Stimulated activated CD8-positive, alpha-beta memory T cell treated with anti-CD3 and anti-CD28 coated beads, Interleukin-15, amount 100 ng/mL, for 1 hour (primary cell): Measurements from ENCODE around the gene MRPL9.

ENCODE experiments used
- DNase-seq: peaks from one replicate; pipeline ENCODE4 v3.0.0-alpha.2; 2020; ENCODE audit warnings: low read depth

The MRPL9 gene

GRCh38 chr1:151711044-151711800 is 52.1 kb downstream of the MRPL9 start:
- no peak for DNase-seq

GRCh38 chr1:151710187-151710840 is 53.0 kb downstream of the MRPL9 start:
- DNase-seq: no peak
